Renal pelvis (tissue), 4 donors: ENCODE measurements around the gene ARHGEF38. TPM values are rescaled to one million over a fixed set of nuclear protein-coding genes. Genes with fewer than 3 reads are reported as not detected.
A peak's percentile ranks its signal among the peaks of the same experiment; 100 is the strongest.
"Not testable (repeated sequence)": the region's sequence is repeated elsewhere in the genome, so short reads cannot be mapped to it uniquely, and the experiment has no call there.

Experiments
- DNase-seq: peaks from one replicate; pipeline ENCODE4 v3.0.0-alpha.2; 2013
- polyA plus RNA-seq, 3 donors: library from polyadenylated mRNA; unstranded; fragments of 120-200 nt; gene quantifications; one replicate each; pipeline ENCODE4 v1.2.1, GENCODE V29; 2013; ENCODE audit not compliant: insufficient read length in 3 of 3

ARHGEF38 gene
- polyA plus RNA-seq, 3 donors = 3.9 to 5.2 (median 4.7) TPM

- DNase-seq = no peak
Measured at GRCh38 chr4:105607876-105608275, 55.5 kb downstream of the ARHGEF38 start.

GRCh38 chr4:105609819-105610218 is 57.4 kb downstream of the ARHGEF38 start:
- not testable (repeated sequence) for DNase-seq

DNA sequence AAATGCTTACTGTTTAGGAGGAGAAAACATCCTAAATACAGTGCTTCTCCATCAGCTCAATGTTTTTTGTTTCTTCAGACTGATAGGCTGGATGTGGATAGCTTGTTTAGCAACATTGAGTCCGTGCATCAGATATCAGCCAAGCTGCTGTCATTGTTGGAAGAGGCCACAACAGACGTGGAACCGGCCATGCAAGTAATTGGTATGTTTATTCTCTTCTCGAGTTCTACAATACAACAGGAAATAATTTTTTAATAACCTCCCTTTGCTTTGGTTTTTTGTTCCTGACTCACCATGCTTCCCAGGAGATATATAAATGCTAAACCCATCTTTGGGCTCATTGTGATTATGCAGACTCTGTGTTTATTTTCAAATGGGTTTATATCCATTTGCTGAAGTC is 60.9 kb downstream of the ARHGEF38 start:
- DNase-seq = no peak

DNA sequence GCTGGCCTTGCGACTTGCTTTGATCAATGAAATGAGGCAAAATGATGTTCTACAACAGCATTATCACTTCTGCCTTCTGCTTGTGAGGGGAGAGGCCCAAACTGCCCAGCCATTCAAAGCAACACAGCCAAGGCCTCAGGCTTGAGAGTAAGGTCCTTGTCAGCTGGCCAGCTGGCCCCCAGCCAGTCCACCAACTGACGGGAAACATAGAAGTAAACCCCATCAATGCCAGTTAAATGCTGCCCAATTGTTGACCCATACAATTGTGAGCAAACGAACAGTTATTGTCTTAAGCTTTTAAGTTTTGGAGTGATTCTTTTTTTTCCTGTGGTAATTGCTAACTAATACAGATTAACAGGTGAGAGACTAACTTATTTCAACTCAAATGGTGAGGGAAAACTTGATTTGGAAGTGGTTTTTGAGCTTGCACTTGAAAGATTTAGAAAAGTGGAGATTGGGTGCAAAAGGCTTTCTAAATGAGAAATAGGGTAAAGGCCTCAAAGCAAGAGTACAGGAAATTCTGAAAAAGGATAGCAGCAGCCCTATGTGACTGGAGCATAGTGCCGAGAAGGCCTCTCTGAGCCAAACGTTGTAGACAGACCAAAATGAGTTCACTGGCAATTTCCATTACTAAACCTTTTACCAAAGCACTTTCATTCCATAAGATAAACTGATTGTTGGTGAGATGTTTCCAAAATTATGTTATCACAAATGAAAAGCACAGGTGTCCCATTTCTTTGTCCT is 66.9 kb downstream of the ARHGEF38 start:
- DNase-seq = no peak

- DNase-seq = no peak
Measured at GRCh38 chr4:105620640-105621323, 68.4 kb downstream of the ARHGEF38 start.

- DNase-seq = peak; percentile 44
Measured at GRCh38 chr4:105622269-105622668, 69.8 kb downstream of the ARHGEF38 start.

DNA sequence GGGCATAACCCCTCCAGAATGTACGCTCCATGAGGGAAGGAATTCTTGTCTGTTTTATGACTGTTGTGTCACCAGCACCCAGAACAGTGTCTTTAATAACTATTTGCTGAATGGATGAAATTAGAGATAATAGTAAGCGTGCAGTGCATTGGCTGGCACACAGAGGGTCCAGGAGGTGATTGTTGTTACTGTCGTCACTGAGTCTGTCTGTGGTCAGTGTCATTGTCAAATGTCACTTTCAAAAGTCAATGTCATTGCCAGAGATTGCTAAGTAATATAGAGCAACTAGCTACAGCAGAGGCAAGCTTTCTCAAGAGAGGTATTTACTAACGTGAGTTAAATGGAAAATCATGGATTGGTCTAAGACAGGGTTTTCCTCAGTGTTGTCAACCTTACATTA is 70.7 kb downstream of the ARHGEF38 start:
- DNase-seq = no peak

DNA sequence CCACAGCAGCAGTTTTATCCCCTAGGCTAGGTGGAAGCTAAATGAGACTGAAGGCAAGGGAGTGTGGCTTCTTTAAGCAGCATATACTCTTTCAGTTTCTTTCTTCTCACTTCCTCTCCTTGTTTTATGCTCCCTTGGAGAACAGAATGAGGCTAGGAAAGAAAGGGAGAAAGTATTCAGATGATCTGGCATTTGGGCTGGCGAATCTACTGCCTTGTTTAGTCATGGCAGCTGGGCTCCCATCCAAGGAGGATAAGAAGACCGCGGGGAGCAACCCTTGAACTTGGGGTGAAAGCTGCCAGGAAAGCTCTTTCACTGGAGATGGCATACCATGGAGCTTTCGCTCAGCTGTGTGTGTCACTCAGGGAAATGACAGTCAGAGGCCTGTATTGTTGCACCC is 72.1 kb downstream of the ARHGEF38 start:
- no peak for DNase-seq

DNA sequence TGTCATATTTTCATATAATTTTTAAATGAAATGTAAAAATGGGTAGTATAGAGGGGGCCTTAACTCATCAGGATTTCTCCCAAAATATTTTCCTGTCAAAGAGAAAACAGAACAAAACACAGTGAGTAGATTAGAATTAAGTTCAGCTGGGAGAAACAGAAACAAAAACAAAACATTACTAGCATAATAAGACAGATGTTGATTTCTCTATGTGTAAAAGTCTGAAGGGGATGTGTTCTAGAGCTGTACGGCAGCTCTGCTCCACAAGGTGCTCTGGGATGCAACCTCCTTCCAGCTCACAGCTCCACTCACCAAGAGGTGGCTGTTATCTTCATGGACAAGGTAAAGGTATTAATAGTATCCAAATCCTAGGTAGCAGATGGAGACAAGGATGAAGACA is 72.8 kb downstream of the ARHGEF38 start:
- no peak for DNase-seq

GRCh38 chr4:105626846-105627245 is 74.4 kb downstream of the ARHGEF38 start:
- no peak for DNase-seq

- no peak for DNase-seq
Measured at GRCh38 chr4:105627620-105628019, 75.2 kb downstream of the ARHGEF38 start.

DNA sequence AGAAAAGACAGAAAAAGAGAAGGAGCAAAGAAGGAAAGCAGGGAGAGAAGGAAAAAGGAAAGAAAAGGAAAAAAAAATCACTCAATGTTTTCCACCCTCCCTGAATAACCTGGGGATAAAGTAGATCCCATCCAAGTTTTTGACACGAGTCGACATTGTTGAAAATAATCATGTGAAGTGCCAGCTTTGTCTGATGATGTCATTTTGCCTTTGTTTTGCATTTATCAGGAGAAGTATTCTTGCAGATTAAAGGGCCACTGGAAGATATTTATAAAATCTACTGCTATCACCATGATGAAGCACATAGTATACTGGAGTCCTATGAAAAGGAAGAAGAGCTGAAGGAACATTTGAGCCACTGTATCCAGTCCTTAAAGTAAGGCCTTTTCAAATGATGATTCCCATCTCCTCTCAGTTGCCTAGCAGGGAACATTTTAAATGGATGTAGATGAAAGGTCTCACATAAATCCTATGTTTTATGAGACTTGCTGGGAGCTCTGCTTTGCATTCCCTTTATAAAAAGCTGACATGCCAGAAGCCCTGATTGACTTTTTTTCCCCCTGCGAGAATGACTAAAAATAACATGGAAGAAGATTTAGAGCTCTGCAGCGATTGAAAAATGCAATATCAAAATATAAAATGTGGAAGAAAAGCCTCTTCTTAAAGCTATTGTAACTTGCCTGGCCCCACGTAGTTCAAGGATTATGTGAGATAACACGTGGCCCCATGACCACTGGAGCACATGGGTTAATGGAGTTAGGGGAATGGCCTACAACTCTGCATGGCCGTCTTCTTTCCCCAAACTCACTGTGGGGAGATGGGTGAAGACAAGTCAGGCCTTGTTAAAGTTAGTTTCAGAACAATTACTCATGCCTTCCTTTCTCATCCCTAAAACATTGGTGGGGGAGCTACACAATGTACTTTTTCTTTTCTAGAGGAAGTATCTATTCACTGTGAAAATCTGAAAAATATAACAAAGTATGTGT is 78.5 kb downstream of the ARHGEF38 start:
- DNase-seq = peak; percentile 83

DNA sequence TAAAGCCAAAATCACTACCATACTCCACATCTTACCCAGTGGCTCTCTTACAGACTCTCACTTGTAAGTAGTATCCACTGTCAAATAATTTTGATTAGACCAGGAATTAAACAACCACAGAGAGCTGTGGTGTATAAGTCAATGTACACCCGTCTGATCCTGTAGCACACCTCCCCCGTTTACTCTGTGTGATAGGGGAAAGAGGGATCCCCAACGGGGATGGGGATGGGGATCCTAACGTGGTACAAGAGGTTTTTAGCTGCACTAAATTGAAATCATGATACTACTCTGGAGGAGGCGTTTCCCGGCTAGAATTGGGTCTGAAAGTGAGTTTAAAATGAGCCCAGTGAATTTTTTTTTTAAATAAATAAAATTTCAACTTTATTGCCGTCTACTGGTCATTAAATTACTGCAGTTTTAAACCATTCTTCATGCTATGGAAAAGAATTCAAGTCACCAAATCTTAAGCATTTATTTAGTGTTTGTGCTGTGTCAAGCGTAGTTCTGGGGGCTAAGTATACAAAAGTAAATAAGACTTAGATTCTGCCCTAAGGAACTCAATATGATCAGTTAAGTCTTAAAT is 79.5 kb downstream of the ARHGEF38 start:
- no peak for DNase-seq

DNA sequence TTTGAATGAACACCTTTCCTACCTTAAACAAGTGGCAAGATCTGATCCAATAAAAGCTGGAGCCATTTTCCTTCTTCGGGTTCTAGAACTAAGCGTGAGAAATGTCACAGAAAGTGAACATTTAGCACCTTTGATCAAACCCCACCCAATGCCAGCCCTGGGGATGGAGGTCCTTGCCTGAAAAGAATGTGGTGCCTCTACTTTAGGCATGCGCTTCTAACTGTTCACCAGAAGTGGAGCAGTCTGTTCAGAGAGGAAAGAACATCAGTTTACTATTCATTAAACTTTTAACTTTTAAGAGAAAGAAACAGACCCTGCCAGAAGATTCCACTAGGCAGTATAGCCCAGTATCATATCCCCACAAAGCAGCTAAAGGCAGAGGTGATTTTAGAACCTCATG is 80.2 kb downstream of the ARHGEF38 start:
- DNase-seq = no peak

- DNase-seq = peak; percentile 24
Measured at GRCh38 chr4:105633241-105633640, 80.8 kb downstream of the ARHGEF38 start.

DNA sequence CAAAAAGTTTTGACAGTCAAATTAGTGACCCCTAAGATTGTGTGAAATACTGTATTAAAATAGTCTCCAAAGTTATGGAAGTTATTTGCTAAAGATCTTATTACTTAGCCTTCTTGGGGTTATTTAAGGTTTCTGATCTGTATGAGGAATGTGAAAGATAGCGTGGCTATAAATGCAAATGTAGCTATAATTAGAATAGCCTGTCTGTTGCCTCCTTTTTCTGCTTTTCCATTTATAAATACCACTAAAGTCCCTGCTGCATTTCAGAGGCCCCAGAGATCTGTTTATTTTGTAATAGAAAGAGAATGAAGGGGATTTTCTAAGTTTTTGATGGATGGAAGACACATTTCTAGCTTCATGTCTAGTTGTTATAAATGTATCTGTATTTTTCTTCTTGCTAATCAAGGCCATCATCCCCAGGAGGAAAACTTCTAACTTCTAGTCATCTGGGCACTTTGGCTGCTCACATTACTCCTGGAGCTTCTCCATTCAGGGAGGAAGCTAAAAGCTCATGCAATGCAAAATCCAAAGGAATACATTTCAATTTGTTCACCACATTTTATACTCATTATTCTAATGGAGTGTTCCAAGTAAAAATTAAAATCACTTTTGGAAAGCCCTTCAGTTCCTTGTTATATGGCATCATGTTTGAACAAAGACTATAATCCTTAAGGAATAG is 82.1 kb downstream of the ARHGEF38 start:
- no peak for DNase-seq

GRCh38 chr4:105637408-105638176 is 85.2 kb downstream of the ARHGEF38 start:
- no peak for DNase-seq

DNA sequence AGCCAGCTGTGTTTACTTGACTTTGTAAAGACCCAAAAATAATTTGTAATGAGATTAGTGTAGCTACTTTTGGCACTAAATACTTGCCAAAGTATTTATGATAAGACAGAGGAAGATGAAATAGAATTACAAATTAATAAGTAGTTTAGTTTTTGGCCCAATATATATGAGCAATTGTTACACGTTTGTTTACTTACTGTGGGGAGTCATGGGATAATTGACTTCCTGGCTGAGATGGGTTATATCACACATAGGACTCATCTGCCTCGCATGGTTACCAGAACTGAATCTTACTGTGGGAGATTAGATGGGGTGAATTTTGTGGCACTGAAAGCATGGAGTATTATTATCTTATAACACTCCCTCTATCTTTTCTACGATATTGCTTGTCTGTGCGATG is 89.4 kb downstream of the ARHGEF38 start:
- DNase-seq = no peak

DNA sequence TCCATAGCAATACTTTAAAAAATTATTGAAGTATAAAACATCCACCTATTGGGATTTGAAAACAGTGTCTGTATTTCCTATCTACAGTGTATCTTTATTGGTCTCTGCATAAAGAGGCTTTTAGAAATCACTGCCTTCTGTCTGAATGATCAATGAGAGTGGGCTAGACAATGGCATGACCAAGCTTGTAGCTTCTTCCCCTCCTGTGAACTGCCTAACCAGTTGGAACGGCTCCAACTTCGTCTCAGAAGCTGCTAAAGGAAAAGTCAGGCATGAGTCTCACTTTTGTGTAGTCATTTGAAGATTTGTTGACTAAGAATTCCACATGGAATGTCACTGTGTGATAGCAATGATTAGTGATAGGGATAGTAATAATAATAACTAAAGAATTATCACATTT is 91.8 kb downstream of the ARHGEF38 start:
- DNase-seq = no peak

DNA sequence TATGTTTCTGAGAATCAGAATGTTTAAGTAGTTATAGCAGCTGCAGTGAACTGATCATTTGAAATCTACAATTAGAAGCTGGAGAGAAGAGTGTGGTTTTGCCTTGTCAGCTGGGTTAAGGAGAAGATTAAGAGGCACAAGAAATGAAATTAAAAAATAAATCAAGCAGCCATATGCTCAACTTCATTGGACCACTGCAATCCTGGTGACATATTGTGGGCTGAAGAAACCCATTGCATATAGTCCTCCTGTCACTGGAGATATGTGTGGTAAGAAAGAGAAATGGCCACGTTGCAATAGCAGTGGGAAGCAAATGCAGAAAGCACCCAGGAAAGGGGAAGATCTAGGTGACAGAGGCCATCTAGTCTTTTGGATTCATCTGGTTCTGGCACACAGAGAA is 93.0 kb downstream of the ARHGEF38 start:
- DNase-seq = no peak

DNA sequence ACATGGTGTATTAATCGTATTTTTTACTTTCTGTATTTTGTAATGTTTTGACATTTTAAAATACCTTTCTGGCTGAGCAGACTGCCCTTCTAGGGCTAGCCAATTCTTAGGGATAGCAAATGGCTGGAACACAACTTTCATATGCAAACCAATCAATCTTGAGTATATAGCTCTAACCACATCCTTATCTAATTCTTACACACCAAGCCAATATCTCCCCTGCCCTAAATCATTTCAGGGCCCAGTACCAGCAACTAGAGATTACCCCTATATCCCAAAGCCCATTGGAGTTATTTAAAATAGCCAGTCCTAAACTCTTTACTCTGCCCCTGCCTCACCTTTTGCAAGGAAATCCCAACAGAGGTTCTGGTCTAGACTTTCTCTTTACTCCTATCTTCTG is 97.8 kb downstream of the ARHGEF38 start:
- no peak for DNase-seq
